ENCODE measurements around the gene COPZ2. TPM values are rescaled to one million over a fixed set of nuclear protein-coding genes. Genes with fewer than 3 reads are reported as not detected.
A peak's percentile ranks its signal among the peaks of the same experiment; 100 is the strongest.

Gene COPZ2
- total RNA-seq, 1 experiment from 2014 or later, result not detected

- Histone ChIP-seq H3K4me2 (ENCODE audit: low read length) (peak overlapping the region; percentile 78), H3K27me3 (ENCODE audit: insufficient read depth, low read length) (no peaks in the 10 kb centered on the region), H3K9me2 (ENCODE audit: insufficient read depth) (no peaks in the 10 kb centered on the region), H2AFZ (ENCODE audit: low read depth, low read length, poor library complexity, severe bottlenecking) (no peak overlapping the region), H3K9me3 (ENCODE audit: control insufficient read depth in 1 of 2, insufficient read depth in 1 of 2, low read depth in 1 of 2, low read length in 2 of 2) (no peaks in the 10 kb centered on the region), H4K20me1 (ENCODE audit: insufficient read depth) (no peaks in the 10 kb centered on the region), H3K9ac (ENCODE audit: low read length) (peak overlapping the region; percentile 72), H3K4me3 (replicated peaks in 1 of 2; ENCODE audit: low read depth in 1 of 2, low read length in 2 of 2) (peak overlapping the region; percentile 64 to 67), H3K4me1 (ENCODE audit: control insufficient read depth in 1 of 2, insufficient read depth in 2 of 2, low read length in 2 of 2) (peaks cover 25 to 52% of the 10 kb centered on the region in 2 experiments), H3K27ac (ENCODE audit: low read depth, low read length) (peak overlapping the region; percentile 90), H3K36me3 (ENCODE audit: control insufficient read depth in 1 of 2, insufficient read depth in 2 of 2, low read length in 2 of 2) (peaks cover 17 to 19% of the 10 kb centered on the region in 2 experiments), H3K79me2 (ENCODE audit: insufficient read depth, low read length) (peaks cover 36% of the 10 kb centered on the region)
- no peak for ATAC-seq
- intact Hi-C loops (cut with micrococcal nuclease), result no loop called here
- BruUV-seq (replicated peaks), result no TSS peak
- POLR2A ChIA-PET, result interaction anchor here (4.0 to 4.7 kb wide), 2 partner anchors 15 to 21 kb away, joined by 45 to 114 read pairs; no protein-coding TSS in a partner anchor
- DNase-seq (ENCODE audit: low read depth, low spot score), result no peak
- TF ChIP-seq POLR2A (IDR thresholded peaks at IDR 0.05; ENCODE audit: borderline replicate concordance, extremely low read depth, insufficient read depth, insufficient read length), result peak; percentile 4
- no peak for TF ChIP-seq EZH2phosphoT487 (IDR thresholded peaks at IDR 0.05; ENCODE audit: borderline replicate concordance)
- RAD21 ChIA-PET (ENCODE audit: low non-redundant PET in 1 of 2, low total read pairs in 2 of 2, uncharacterized antibody in 2 of 2, unreplicated experiment in 2 of 2), result no interaction called here
- CTCF ChIA-PET, result interaction anchor here (3.4 to 3.5 kb wide), 2 partner anchors 21 to 22 kb away, joined by 24 to 37 read pairs; no protein-coding TSS in a partner anchor
Measured at GRCh38 chr17:48047113-48047740, 9.6 kb upstream of the COPZ2 start.

- intact Hi-C loops (cut with micrococcal nuclease), result no loop called here
Measured at GRCh38 chr17:48046296-48046695, 8.7 kb upstream of the COPZ2 start.

More at GRCh38 chr17:48046296-48046695, 8.7 kb upstream of the COPZ2 start:
- H3K4me3 ChIP-seq (replicated peaks in 1 of 2; ENCODE audit: low read depth in 1 of 2, low read length in 2 of 2), result no peak overlapping the region
- H3K9ac ChIP-seq (ENCODE audit: low read length), result no peak overlapping the region
- ChIA-PET CTCF (interaction anchor here (4.8 kb wide), 1 partner anchor 20 kb away, joined by 38 read pairs; no protein-coding TSS in a partner anchor), RAD21 (ENCODE audit: low non-redundant PET in 1 of 2, low total read pairs in 2 of 2, uncharacterized antibody in 2 of 2, unreplicated experiment in 2 of 2) (no interaction called here), POLR2A (interaction anchor here (4.7 kb wide), 1 partner anchor 20 kb away, joined by 45 read pairs; no protein-coding TSS in a partner anchor)
- H3K79me2 ChIP-seq (ENCODE audit: insufficient read depth, low read length), result peaks cover 27% of the 10 kb centered on the region
- peaks cover 8 to 10% of the 10 kb centered on the region in 2 experiments for H3K36me3 ChIP-seq (ENCODE audit: control insufficient read depth in 1 of 2, insufficient read depth in 2 of 2, low read length in 2 of 2)
- H3K9me2 ChIP-seq (ENCODE audit: insufficient read depth), result no peaks in the 10 kb centered on the region
- TF ChIP-seq MAX (IDR thresholded peaks at IDR 0.05) (no peak), ELF1 (IDR thresholded peaks at IDR 0.05; ENCODE audit: borderline replicate concordance, low read depth) (no peak), YY1 (IDR thresholded peaks at IDR 0.05; ENCODE audit: extremely low read depth, insufficient replicate concordance, low read depth, low read length) (no peak), SP1 (IDR thresholded peaks at IDR 0.05; ENCODE audit: low read depth) (no peak), ATF3 (IDR thresholded peaks at IDR 0.05) (no peak), POLR2AphosphoS5 (IDR thresholded peaks at IDR 0.05; ENCODE audit: low read depth, low read length) (no peak), SIN3A (IDR thresholded peaks at IDR 0.05; ENCODE audit: low read depth) (no peak), EZH2 (IDR thresholded peaks at IDR 0.05) (no peak), ZNF274 (IDR thresholded peaks at IDR 0.05; ENCODE audit: low read depth, low read length) (no peak), RAD21 (IDR thresholded peaks at IDR 0.05; ENCODE audit: low read depth) (no peak), ZFX (IDR thresholded peaks at IDR 0.05) (no peak), CEBPB (IDR thresholded peaks at IDR 0.05; ENCODE audit: low read depth) (no peak)
- no peak overlapping the region for H3K27ac ChIP-seq (ENCODE audit: low read depth, low read length)
- no peaks in the 10 kb centered on the region for H3K9me3 ChIP-seq (ENCODE audit: control insufficient read depth in 1 of 2, insufficient read depth in 1 of 2, low read depth in 1 of 2, low read length in 2 of 2)
- BruUV-seq (replicated peaks), result no TSS peak
- ATAC-seq (no peak), DNase-seq (ENCODE audit: low read depth, low spot score) (no peak)
- peak overlapping the region; percentile 78; the same call in 1 of the 2 replicates for H3K4me2 ChIP-seq (ENCODE audit: low read length)
- no peaks in the 10 kb centered on the region for H3K27me3 ChIP-seq (ENCODE audit: insufficient read depth, low read length)
- H4K20me1 ChIP-seq (ENCODE audit: insufficient read depth), result no peaks in the 10 kb centered on the region
- no peak overlapping the region for H2AFZ ChIP-seq (ENCODE audit: low read depth, low read length, poor library complexity, severe bottlenecking)
- H3K4me1 ChIP-seq (ENCODE audit: control insufficient read depth in 1 of 2, insufficient read depth in 2 of 2, low read length in 2 of 2), result peaks cover 19 to 43% of the 10 kb centered on the region in 2 experiments

Measured in HCT116 (cell line).